Epithelial cell of esophagus (primary cell): ENCODE data around the gene EBF3.

Experiments used
- DNase-seq: peaks from one replicate; pipeline ENCODE4 v3.0.0; 2010; ENCODE audit warnings: low read depth
- H3K4me3 ChIP-seq: 2 replicates; pipeline ENCODE4 v1.5.1; 2011; ENCODE audit warnings: mild to moderate bottlenecking, low read length, control low read depth
- TF ChIP-seq, protein P1 (sequence below): IDR thresholded peaks from 2 replicates; pipeline ENCODE4 v1.5.1; 2011; ENCODE audit warnings: low read depth, mild to moderate bottlenecking, low read length, control low read depth, inconsistent platforms; ENCODE audit not compliant: insufficient read depth; ENCODE audit errors: missing control alignments

Gene EBF3

GRCh38 chr10:129883029-129883428 lies 81.0 kb downstream of the EBF3 start:
- DNase-seq: no peak
- no peak overlapping the region for H3K4me3 ChIP-seq
- TF ChIP-seq, protein P1, sequence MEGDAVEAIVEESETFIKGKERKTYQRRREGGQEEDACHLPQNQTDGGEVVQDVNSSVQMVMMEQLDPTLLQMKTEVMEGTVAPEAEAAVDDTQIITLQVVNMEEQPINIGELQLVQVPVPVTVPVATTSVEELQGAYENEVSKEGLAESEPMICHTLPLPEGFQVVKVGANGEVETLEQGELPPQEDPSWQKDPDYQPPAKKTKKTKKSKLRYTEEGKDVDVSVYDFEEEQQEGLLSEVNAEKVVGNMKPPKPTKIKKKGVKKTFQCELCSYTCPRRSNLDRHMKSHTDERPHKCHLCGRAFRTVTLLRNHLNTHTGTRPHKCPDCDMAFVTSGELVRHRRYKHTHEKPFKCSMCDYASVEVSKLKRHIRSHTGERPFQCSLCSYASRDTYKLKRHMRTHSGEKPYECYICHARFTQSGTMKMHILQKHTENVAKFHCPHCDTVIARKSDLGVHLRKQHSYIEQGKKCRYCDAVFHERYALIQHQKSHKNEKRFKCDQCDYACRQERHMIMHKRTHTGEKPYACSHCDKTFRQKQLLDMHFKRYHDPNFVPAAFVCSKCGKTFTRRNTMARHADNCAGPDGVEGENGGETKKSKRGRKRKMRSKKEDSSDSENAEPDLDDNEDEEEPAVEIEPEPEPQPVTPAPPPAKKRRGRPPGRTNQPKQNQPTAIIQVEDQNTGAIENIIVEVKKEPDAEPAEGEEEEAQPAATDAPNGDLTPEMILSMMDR: no peak

GRCh38 chr10:129882291-129883010 lies 81.6 kb downstream of the EBF3 start:
- TF ChIP-seq, protein P1: no peak

DNA sequence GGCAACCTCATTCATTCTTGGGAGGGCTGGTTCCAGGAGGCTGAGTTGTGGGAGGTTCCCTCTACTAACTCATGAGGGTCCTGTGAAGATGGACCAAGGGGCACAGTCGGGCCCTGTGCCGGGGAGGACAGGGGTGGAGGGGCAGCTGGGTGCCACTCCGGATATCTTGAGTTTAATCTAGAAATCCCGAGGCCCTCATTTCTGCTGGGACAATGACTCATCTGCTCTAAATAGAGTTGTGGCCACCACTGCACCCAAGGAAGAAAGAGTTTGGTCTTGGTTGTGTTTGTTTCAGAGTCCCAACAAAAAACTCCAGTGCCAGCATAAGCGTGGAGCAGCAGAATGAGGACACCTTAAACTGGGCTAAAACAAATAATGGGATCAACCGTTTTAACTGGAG lies 82.4 kb downstream of the EBF3 start:
- H3K4me3 ChIP-seq: no peak overlapping the region
- DNase-seq: no peak
- TF ChIP-seq, protein P1: no peak

More at GRCh38 chr10:129882291-129883010, 81.6 kb downstream of the EBF3 start:
- DNase-seq: no peak
- H3K4me3 ChIP-seq: no peak overlapping the region

- DNase-seq: no peak
- no peak overlapping the region for H3K4me3 ChIP-seq
- TF ChIP-seq, protein P1: no peak
Observed at GRCh38 chr10:129880191-129880870, 83.7 kb downstream of the EBF3 start.

- TF ChIP-seq, protein P1: no peak
- DNase-seq: no peak
- no peak overlapping the region for H3K4me3 ChIP-seq
Observed at GRCh38 chr10:129879655-129880054, 84.4 kb downstream of the EBF3 start.

- no peak for DNase-seq
- no peak overlapping the region for H3K4me3 ChIP-seq
- TF ChIP-seq, protein P1: no peak
Observed at GRCh38 chr10:129878835-129879234, 85.2 kb downstream of the EBF3 start.

DNA sequence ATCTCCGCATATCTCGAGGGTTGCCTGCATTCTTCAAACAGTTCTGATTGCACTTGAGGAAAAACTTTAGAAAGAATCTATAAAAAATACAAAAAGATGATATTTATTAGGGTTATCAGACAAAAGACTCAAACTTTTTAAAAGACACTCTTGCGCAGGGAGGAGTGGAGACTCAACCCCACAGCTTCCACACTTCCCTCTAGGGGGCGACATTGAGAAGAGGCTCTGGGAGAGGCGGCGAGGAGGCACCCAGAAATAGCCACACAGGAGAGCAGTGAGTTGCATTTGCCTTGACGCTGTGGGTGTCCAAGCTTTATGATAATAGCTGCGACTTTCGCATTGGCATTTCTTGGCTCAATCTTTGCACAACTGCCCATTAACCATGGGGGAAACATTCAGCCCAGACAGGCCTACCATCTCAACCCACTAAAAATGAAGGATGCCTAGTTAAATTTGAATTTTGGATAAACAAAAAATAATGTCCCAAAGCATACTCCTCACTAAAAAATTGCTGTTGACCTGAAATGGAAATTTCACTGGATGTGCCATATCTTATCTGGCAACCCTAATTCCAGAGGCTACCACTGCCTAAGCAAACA lies 86.2 kb downstream of the EBF3 start:
- no peak for DNase-seq
- H3K4me3 ChIP-seq: no peak overlapping the region
- TF ChIP-seq, protein P1: no peak
